Caki2 (cell line): ENCODE data around the gene ODF4. TPM values are rescaled to one million over a fixed set of nuclear protein-coding genes. Genes with fewer than 3 reads are reported as not detected.

Source experiments
- DNase-seq: peaks from one replicate; pipeline ENCODE4 v3.0.0-alpha.2; 2015; ENCODE audit warnings: low read depth
- in situ Hi-C: cut with HindIII; loops from 2 replicates; pipeline ENCODE4 v1.10.0; 2016; ENCODE audit warnings: low sequenced_read_pairs, low pct_unique_long_range_greater_than_20kb, mixed read lengths
- total RNA-seq: library from RNA; depleted of rRNA; stranded (reverse); fragments of >200 nt; shearing (Covaris generic); gene quantifications from 2 replicates; pipeline ENCODE4 v1.2.3, GENCODE V29; 2014; ENCODE audit warnings: low replicate concordance; rRNA removed

Gene ODF4
- total RNA-seq, result not detected in 2 replicates

GRCh38 chr17:8339540-8339939, at the start of gene ODF4:
TSS of gene ODF4 (plus strand) at chr17:8339840. CDS start at chr17:8340052, 212 bp downstream.
- DNase-seq, result no peak
- in situ Hi-C loops, result no loop called here

- in situ Hi-C loops, result no loop called here
- no peak for DNase-seq
Measured at GRCh38 chr17:8290043-8290442, 49.6 kb upstream of the ODF4 start.

- in situ Hi-C loops, result no loop called here
- DNase-seq, result no peak
Measured at GRCh38 chr17:8292639-8293395, 46.8 kb upstream of the ODF4 start.

GRCh38 chr17:8294361-8294760, 45.3 kb upstream of the ODF4 start:
- in situ Hi-C loops, result no loop called here
- no peak for DNase-seq

- no peak for DNase-seq
- in situ Hi-C loops, result no loop called here
Measured at GRCh38 chr17:8294814-8295316, 44.8 kb upstream of the ODF4 start.

- in situ Hi-C loops, result no loop called here
- no peak for DNase-seq
Measured at GRCh38 chr17:8300226-8300625, 39.4 kb upstream of the ODF4 start.

- DNase-seq, result peak; percentile 49
- in situ Hi-C loops, result no loop called here
Measured at GRCh38 chr17:8300627-8301242, 38.9 kb upstream of the ODF4 start.

GRCh38 chr17:8310601-8311123, 29.0 kb upstream of the ODF4 start:
- in situ Hi-C loops, result no loop called here
- DNase-seq, result no peak

GRCh38 chr17:8311131-8311790, 28.4 kb upstream of the ODF4 start:
- no peak for DNase-seq
- in situ Hi-C loops, result no loop called here

- in situ Hi-C loops, result no loop called here
- no peak for DNase-seq
Measured at GRCh38 chr17:8312251-8312650, 27.4 kb upstream of the ODF4 start.

GRCh38 chr17:8312726-8313600, 26.7 kb upstream of the ODF4 start:
- in situ Hi-C loops, result no loop called here
- DNase-seq, result no peak

- DNase-seq, result no peak
- in situ Hi-C loops, result no loop called here
Measured at GRCh38 chr17:8314797-8315763, 24.6 kb upstream of the ODF4 start.

GRCh38 chr17:8315764-8316217, 23.8 kb upstream of the ODF4 start:
- in situ Hi-C loops, result no loop called here

GRCh38 chr17:8318010-8318935, 21.4 kb upstream of the ODF4 start:
- DNase-seq, result no peak
- in situ Hi-C loops, result no loop called here

More at GRCh38 chr17:8315764-8316217, 23.8 kb upstream of the ODF4 start:
- DNase-seq, result no peak

GRCh38 chr17:8320262-8320661, 19.4 kb upstream of the ODF4 start:
- DNase-seq, result no peak
- in situ Hi-C loops, result no loop called here

GRCh38 chr17:8320990-8321389, 18.6 kb upstream of the ODF4 start:
- in situ Hi-C loops, result no loop called here
- DNase-seq, result no peak
